HepG2 (cell line): Measurements from ENCODE around the gene FOSB. TPM values are rescaled to one million over a fixed set of nuclear protein-coding genes. Genes with fewer than 3 reads are reported as not detected.

Experiments used
- ATAD3A ChIP-seq: sonication (generic); formaldehyde crosslinking; IDR thresholded peaks from 2 replicates; pipeline ENCODE4 v1.4.0; 2020; ENCODE audit warnings: missing genetic modification reagents
- CC2D1A ChIP-seq: sonication (generic); formaldehyde crosslinking; IDR thresholded peaks from 2 replicates; pipeline ENCODE4 v1.8.1; 2023; ENCODE audit warnings: mild to moderate bottlenecking, missing genetic modification reagents
- CEBPB ChIP-seq: IDR thresholded peaks from 2 replicates; pipeline ENCODE4 v1.6.1; 2011; ENCODE audit warnings: low read depth, low read length, improper control_type of control experiment, borderline replicate concordance
- CREM ChIP-seq, 2 experiments: sonication (generic) in 1 of 2; formaldehyde crosslinking in 1 of 2; IDR thresholded peaks; 2 replicates each; pipeline versions ENCODE4 v1.4.0 to v1.6.1; 2016 to 2020; ENCODE audit warnings: antibody characterized with exemption in 1 of 2, mild to moderate bottlenecking in 1 of 2, missing genetic modification reagents in 1 of 2
- DNMT1 ChIP-seq: sonication (generic); formaldehyde crosslinking; IDR thresholded peaks from 2 replicates; pipeline ENCODE4 v1.5.1; 2020; ENCODE audit warnings: mild to moderate bottlenecking, missing genetic modification reagents
- FOXC1 ChIP-seq: sonication (generic); formaldehyde crosslinking; IDR thresholded peaks from 2 replicates; pipeline ENCODE4 v1.8.0; 2022; ENCODE audit warnings: mild to moderate bottlenecking, missing genetic modification reagents, borderline replicate concordance
- GATAD1 ChIP-seq: IDR thresholded peaks from 2 replicates; pipeline ENCODE4 v1.6.1; 2016; ENCODE audit warnings: missing genetic modification reagents, missing compliant biosample characterization
- KDM2A ChIP-seq: sonication (generic); formaldehyde crosslinking; IDR thresholded peaks from 2 replicates; pipeline ENCODE4 v1.4.0; 2020; ENCODE audit warnings: low read depth, missing genetic modification reagents, borderline replicate concordance
- MEIS2 ChIP-seq: sonication (generic); formaldehyde crosslinking; IDR thresholded peaks from 2 replicates; pipeline ENCODE4 v1.9.0; 2021; ENCODE audit warnings: mild to moderate bottlenecking, missing genetic modification reagents
- PITX1 ChIP-seq: sonication (generic); formaldehyde crosslinking; IDR thresholded peaks from 2 replicates; pipeline ENCODE4 v1.5.1; 2020; ENCODE audit warnings: mild to moderate bottlenecking, missing genetic modification reagents
- RAD51 ChIP-seq: fragments of 450-650 bp; IDR thresholded peaks from 2 replicates; pipeline ENCODE4 v1.6.1; 2016; ENCODE audit warnings: borderline replicate concordance
- SETDB1 ChIP-seq: sonication (generic); formaldehyde crosslinking; IDR thresholded peaks from 2 replicates; pipeline ENCODE4 v1.5.1; 2020; ENCODE audit warnings: missing genetic modification reagents, mild to moderate bottlenecking, borderline replicate concordance
- SOX13 ChIP-seq, 3 experiments: fragments of 450-650 bp in 1 of 3; sonication (generic) in 1 of 3; formaldehyde crosslinking in 1 of 3; IDR thresholded peaks in 2 of 3; conservative IDR thresholded peaks in 1 of 3; 2 replicates each; pipeline versions ENCODE4 v1.5.0 to v1.6.1; 2016 to 2020; ENCODE audit warnings: antibody characterized with exemption in 1 of 3, mild to moderate bottlenecking in 1 of 3, missing compliant biosample characterization in 1 of 3, missing genetic modification reagents in 1 of 3, moderate library complexity in 1 of 3
- TEAD3 ChIP-seq: optimal IDR thresholded peaks from 2 replicates; pipeline ENCODE3; 2016; ENCODE audit warnings: borderline replicate concordance
- ZBTB42 ChIP-seq: sonication (generic); formaldehyde crosslinking; IDR thresholded peaks from 2 replicates; pipeline ENCODE4 v1.5.0; 2020; ENCODE audit warnings: mild to moderate bottlenecking, missing genetic modification reagents
- ZBTB7A ChIP-seq: sonication (generic); formaldehyde crosslinking; IDR thresholded peaks from 2 replicates; pipeline ENCODE4 v1.8.0; 2022; ENCODE audit warnings: mild to moderate bottlenecking, missing genetic modification reagents
- ZC3H13 ChIP-seq: sonication (generic); formaldehyde crosslinking; IDR thresholded peaks from 2 replicates; pipeline ENCODE4 v1.8.1; 2023; ENCODE audit warnings: mild to moderate bottlenecking, missing genetic modification reagents, moderate library complexity
- ZNF256 ChIP-seq: sonication (generic); formaldehyde crosslinking; conservative IDR thresholded peaks from 2 replicates; pipeline ENCODE4 v1.4.0; 2020; ENCODE audit warnings: missing genetic modification reagents
- ZNF292 ChIP-seq: sonication (generic); formaldehyde crosslinking; IDR thresholded peaks from 2 replicates; pipeline ENCODE4 v1.8.1; 2022; ENCODE audit warnings: mild to moderate bottlenecking, low read depth, missing genetic modification reagents, borderline replicate concordance
- ZNF329 ChIP-seq: sonication (generic); formaldehyde crosslinking; IDR thresholded peaks from 2 replicates; pipeline ENCODE4 v1.9.0; 2021; ENCODE audit warnings: low read depth, mild to moderate bottlenecking, missing genetic modification reagents
- ZNF333 ChIP-seq: sonication (generic); formaldehyde crosslinking; IDR thresholded peaks from 2 replicates; pipeline ENCODE4 v1.4.0; 2020; ENCODE audit warnings: mild to moderate bottlenecking, missing genetic modification reagents, borderline replicate concordance
- ZNF451 ChIP-seq: sonication (generic); formaldehyde crosslinking; IDR thresholded peaks from 2 replicates; pipeline ENCODE4 v1.5.0; 2020; ENCODE audit warnings: mild to moderate bottlenecking, missing genetic modification reagents
- ZNF615 ChIP-seq: sonication (generic); formaldehyde crosslinking; IDR thresholded peaks from 2 replicates; pipeline ENCODE4 v1.5.0; 2020; ENCODE audit warnings: mild to moderate bottlenecking, missing genetic modification reagents, borderline replicate concordance
- ZNF761 ChIP-seq: sonication (generic); formaldehyde crosslinking; conservative IDR thresholded peaks from 2 replicates; pipeline ENCODE4 v1.4.0; 2020; ENCODE audit warnings: mild to moderate bottlenecking, missing genetic modification reagents
- ZNF780A ChIP-seq: sonication (generic); formaldehyde crosslinking; IDR thresholded peaks from 2 replicates; pipeline ENCODE4 v1.8.0; 2022; ENCODE audit warnings: mild to moderate bottlenecking, missing genetic modification reagents, moderate library complexity
- ZNF841 ChIP-seq: sonication (generic); formaldehyde crosslinking; IDR thresholded peaks from 2 replicates; pipeline ENCODE4 v1.8.1; 2023; ENCODE audit warnings: missing genetic modification reagents, borderline replicate concordance
- polyA plus RNA-seq, 8 experiments: library from polyadenylated mRNA; depleted of rRNA in 3 of 8; stranded (reverse) in 7 of 8; unstranded in 1 of 8; fragments of >200 nt; fragmentation: Illumina TruSeq in 4 of 8; extraction: Trizol in 4 of 8; gene quantifications; 2 replicates each; pipeline versions ENCODE4 v1.2.1 to v1.2.3, GENCODE V29; 2011 to 2016; ENCODE audit warnings: low read depth in 4 of 8, missing spikeins in 1 of 8, mixed read lengths in 1 of 8; ENCODE audit not compliant: insufficient read depth in 1 of 8
- total RNA-seq, 5 experiments: library from RNA; depleted of rRNA; stranded (reverse); fragments of >200 nt; fragmentation: Illumina TruSeq; extraction: Trizol; gene quantifications; 2 replicates each; pipeline ENCODE4 v1.2.3, GENCODE V29; 2016; ENCODE audit warnings: low read depth in 1 of 5
- TF ChIP-seq, protein P1 (sequence below): sonication (generic); formaldehyde crosslinking; IDR thresholded peaks from 2 replicates; pipeline ENCODE4 v1.8.0; 2022; ENCODE audit warnings: mild to moderate bottlenecking, missing genetic modification reagents, borderline replicate concordance
- TF ChIP-seq, protein P2 (sequence below): fragments of 450-650 bp; IDR thresholded peaks from 2 replicates; pipeline ENCODE4 v1.6.1; 2017

FOSB gene
- total and polyA plus RNA-seq, 2 of the 13 experiments (the other 11 are each of a cell fraction or from before 2014, with no cell fraction given): 2.8 to 6.0 TPM

DNA sequence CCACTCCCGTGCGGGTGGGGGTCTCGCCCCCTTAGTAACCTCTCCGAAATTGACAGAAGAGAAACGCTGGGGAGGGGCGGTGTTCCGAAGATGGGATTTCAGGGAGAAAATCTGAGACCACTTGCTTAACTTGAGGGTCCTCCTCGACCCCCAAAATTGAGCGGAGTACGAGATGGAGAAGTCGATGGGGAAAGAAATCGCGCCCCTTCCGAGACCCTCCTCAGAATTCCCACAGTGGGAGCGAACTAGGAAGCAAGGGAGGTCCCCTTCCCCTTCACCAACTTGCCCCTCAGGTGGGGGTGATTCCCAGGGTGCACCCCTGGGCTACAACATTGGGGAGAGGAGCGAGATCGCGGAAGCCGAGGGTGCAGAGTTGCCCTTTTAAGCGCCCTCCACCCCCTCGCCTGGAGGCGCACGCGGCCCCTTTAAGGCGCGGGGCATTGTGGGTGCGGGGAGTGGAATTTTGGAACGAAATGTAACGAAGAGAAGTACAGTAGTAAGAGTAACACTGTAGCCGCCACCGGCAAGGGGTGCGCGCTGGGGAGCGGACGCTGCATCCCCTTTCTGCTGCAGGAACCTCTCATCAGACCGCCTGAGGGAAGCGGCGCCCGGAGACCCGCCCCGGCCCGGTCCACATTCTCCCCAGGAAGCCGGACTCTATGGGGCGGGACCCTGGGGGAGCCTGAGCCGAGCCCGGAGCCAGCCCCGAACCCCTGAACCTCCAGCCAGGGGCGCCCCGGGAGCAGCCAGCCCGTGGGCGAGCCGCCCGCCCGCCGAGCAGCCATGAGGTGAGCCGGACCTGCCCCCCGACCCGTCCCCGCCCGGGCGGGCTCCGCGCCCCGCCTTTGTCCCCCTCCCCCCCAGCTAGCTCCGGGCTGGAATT lies 39.4 kb downstream of the FOSB start, which contains the start of gene VASP (continued):
- TF ChIP-seq ZNF451 (CRISPR knock-in tag): no peak
- TF ChIP-seq CC2D1A (CRISPR knock-in tag): no peak
- TF ChIP-seq, protein P1, sequence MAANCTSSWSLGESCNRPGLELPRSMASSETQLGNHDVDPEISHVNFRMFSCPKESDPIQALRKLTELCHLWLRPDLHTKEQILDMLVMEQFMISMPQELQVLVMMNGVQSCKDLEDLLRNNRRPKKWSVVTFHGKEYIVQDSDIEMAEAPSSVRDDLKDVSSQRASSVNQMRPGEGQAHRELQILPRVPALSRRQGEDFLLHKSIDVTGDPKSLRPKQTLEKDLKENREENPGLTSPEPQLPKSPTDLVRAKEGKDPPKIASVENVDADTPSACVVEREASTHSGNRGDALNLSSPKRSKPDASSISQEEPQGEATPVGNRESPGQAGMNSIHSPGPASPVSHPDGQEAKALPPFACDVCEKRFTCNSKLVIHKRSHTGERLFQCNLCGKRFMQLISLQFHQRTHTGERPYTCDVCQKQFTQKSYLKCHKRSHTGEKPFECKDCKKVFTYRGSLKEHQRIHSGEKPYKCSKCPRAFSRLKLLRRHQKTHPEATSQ: no peak
- TF ChIP-seq SOX13 (IDR thresholded peaks at IDR 0.05): no peak
- peak in 1 of 2 experiments; percentile 31; a peak in 1 of 4 replicates for TF ChIP-seq SOX13 (CRISPR knock-in tag; conservative IDR thresholded peaks at IDR 0.05 in 1 of 2, IDR thresholded peaks at IDR 0.05 in 1 of 2)
- TF ChIP-seq ZBTB7A (CRISPR knock-in tag): peak; percentile 83; the same call in 1 of the 2 replicates
- TF ChIP-seq DNMT1 (CRISPR knock-in tag): no peak
- TF ChIP-seq CEBPB: no peak
- TF ChIP-seq PITX1: peak; percentile 53; the same call in 1 of the 2 replicates
- peak; percentile 83 for TF ChIP-seq TEAD3 (CRISPR knock-in tag)
- TF ChIP-seq ZNF615 (CRISPR knock-in tag): no peak
- peak; percentile 78 for TF ChIP-seq GATAD1 (CRISPR knock-in tag)
- no peak for TF ChIP-seq ZNF761 (CRISPR knock-in tag)
- peak; percentile 46; the same call in 1 of the 2 replicates for TF ChIP-seq ZNF329 (CRISPR knock-in tag)
- no peak for TF ChIP-seq ZBTB42
- 0 out of 2 replicates have a peak, but pooled peaks have one; percentile 42 for TF ChIP-seq ZNF256 (CRISPR knock-in tag)
- peak; percentile 86 for TF ChIP-seq KDM2A (CRISPR knock-in tag)
- TF ChIP-seq FOXC1: no peak; the same call in 1 of the 2 replicates
- TF ChIP-seq ATAD3A: no peak
- peak; percentile 71; the same call in 1 of the 2 replicates for TF ChIP-seq ZNF780A
- no peak for TF ChIP-seq RAD51
- TF ChIP-seq, protein P2, sequence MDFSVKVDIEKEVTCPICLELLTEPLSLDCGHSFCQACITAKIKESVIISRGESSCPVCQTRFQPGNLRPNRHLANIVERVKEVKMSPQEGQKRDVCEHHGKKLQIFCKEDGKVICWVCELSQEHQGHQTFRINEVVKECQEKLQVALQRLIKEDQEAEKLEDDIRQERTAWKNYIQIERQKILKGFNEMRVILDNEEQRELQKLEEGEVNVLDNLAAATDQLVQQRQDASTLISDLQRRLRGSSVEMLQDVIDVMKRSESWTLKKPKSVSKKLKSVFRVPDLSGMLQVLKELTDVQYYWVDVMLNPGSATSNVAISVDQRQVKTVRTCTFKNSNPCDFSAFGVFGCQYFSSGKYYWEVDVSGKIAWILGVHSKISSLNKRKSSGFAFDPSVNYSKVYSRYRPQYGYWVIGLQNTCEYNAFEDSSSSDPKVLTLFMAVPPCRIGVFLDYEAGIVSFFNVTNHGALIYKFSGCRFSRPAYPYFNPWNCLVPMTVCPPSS: no peak
- TF ChIP-seq CREM (IDR thresholded peaks at IDR 0.05): peak; percentile 27; the same call in 1 of the 2 replicates
- no peak for TF ChIP-seq CREM (CRISPR knock-in tag; IDR thresholded peaks at IDR 0.05)
- peak; percentile 52; the same call in 1 of the 2 replicates for TF ChIP-seq ZC3H13 (CRISPR knock-in tag)
- no peak for TF ChIP-seq ZNF333
- TF ChIP-seq ZNF841 (CRISPR knock-in tag): 0 out of 2 replicates have a peak, but pooled peaks have one; percentile 59
- no peak for TF ChIP-seq ZNF292 (CRISPR knock-in tag)
- TF ChIP-seq MEIS2 (CRISPR knock-in tag): peak; percentile 58; the same call in 1 of the 2 replicates
- no peak for TF ChIP-seq SETDB1 (CRISPR knock-in tag)
